Endothelial cell of umbilical vein (primary cell): ENCODE measurements around the gene UTF1.

Source experiments
- CTCF ChIP-seq, 2 donors: IDR thresholded peaks; 1 replicate in 1 of 2; 2 replicates in 1 of 2; pipeline ENCODE4 v1.5.1; 2011; ENCODE audit warnings: low read length in 2 of 2, mild to moderate bottlenecking in 2 of 2, moderate library complexity in 2 of 2, control low read depth in 1 of 2, inconsistent platforms in 1 of 2, low read depth in 1 of 2; ENCODE audit not compliant: insufficient read depth in 1 of 2; ENCODE audit errors: extremely low read depth in 1 of 2
- FOS ChIP-seq: IDR thresholded peaks from 2 replicates; pipeline ENCODE4 v1.6.1; 2011; ENCODE audit warnings: mild to moderate bottlenecking, low read length, moderate library complexity, borderline replicate concordance; ENCODE audit not compliant: insufficient read depth
- GATA2 ChIP-seq: IDR thresholded peaks from 2 replicates; pipeline ENCODE4 v1.7.0; 2011; ENCODE audit warnings: low read depth, mild to moderate bottlenecking, moderate library complexity, mixed read lengths, low read length; ENCODE audit not compliant: insufficient read length, insufficient read depth
- MAX ChIP-seq: IDR thresholded peaks from 2 replicates; pipeline ENCODE4 v1.6.1; 2011; ENCODE audit not compliant: insufficient read depth, insufficient read length
- MYC ChIP-seq: IDR thresholded peaks from one replicate; pipeline ENCODE4 v1.6.1; 2011; ENCODE audit warnings: mild to moderate bottlenecking, low read depth, low read length
- POLR2A ChIP-seq: IDR thresholded peaks from 2 replicates; pipeline ENCODE4 v1.6.1; 2012; ENCODE audit warnings: low read depth, mild to moderate bottlenecking, control low read depth, low read length

GRCh38 chr10:133182190-133182589, 47.8 kb upstream of the UTF1 start:
- TF ChIP-seq MYC (no peak), GATA2 (no peak), CTCF (IDR thresholded peaks at IDR 0.05; ENCODE audit: extremely low read depth in 1 of 2, insufficient read depth in 1 of 2, low read depth in 1 of 2, low read length in 2 of 2) (no peak), MAX (no peak), POLR2A (no peak), FOS (no peak)
